KG1 (cell line): Measurements from ENCODE around the gene FCER1G.
"Not testable (repeated sequence)": the region's sequence is repeated elsewhere in the genome, so short reads cannot be mapped to it uniquely, and the experiment has no call there.

Source experiments
- DNase-seq: peaks from one replicate; lab custom pipeline; 2025; lab: John Stamatoyannopoulos, UW

FCER1G gene

DNA sequence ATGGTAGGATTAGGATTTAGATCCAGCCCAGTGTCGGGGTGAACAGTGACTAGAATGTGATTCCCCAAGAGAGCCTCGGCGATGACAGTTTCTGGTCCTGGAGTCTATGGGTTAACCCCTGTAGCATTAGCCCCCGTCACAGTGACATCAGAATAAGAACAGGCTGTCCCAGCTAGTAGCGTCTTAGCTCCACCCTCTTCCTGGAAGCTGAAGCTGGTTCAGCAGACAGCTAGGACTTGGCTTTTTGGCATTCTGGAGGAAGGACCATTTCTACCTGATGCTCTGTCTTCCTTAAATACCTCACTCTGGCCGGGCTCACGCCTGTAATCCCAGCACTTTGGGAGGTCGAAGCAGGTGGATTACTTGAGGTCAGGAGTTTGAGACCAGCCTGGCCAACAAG is 7.9 kb upstream of the FCER1G start:
- DNase-seq: no peak

DNA sequence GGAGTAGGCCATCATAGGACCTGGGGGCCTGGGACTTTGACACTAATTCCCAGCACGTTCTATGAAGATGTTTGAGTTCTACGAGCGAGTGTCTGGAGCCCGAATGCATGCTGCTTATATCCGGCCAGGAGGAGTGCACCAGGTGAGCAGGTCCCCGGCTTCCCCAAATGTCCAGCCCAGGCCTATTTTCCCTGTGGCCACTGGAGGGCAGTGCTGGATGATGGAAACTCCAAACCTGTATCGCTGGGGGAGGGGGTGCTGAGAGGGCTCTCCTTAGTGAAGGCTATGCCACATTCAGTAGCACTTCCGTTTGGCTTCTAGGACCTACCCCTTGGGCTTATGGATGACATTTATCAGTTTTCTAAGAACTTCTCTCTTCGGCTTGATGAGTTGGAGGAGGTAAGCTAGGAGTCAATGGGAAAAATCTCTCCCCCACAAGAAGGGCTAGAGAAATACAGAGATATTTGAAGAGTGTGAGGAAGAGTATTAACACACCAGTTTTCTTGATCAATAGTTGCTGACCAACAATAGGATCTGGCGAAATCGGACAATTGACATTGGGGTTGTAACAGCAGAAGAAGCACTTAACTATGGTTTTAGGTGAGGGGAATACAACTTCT is 5.2 kb upstream of the FCER1G start:
- peak; percentile 49 for DNase-seq

GRCh38 chr1:161214369-161214768 is 726 bp upstream of the FCER1G start:
- no peak for DNase-seq

GRCh38 chr1:161216945-161217712 is 2.0 kb downstream of the FCER1G start:
- no peak for DNase-seq

DNA sequence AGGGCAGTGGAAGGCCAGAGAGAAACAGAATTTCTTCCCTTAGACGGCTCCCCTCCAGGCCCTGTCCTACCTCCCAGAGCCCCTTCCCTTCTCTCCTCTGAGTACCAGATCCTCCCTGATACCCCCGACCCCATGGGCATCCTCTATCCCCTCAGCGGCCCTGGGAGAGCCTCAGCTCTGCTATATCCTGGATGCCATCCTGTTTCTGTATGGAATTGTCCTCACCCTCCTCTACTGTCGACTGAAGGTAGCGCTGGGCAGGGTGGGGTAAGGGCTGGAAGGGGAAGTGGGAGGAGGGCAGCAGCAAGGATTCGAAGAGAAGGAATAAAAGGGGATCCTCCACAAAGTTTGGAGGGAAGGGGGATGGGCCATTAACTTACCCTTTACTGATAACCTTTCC is 2.7 kb downstream of the FCER1G start:
- no peak for DNase-seq

GRCh38 chr1:161218301-161219077 is 3.4 kb downstream of the FCER1G start:
- no peak for DNase-seq

- DNase-seq: no peak
Measured at GRCh38 chr1:161219078-161219892, 4.2 kb downstream of the FCER1G start.

GRCh38 chr1:161220002-161220401 is 4.9 kb downstream of the FCER1G start:
- no peak for DNase-seq

DNA sequence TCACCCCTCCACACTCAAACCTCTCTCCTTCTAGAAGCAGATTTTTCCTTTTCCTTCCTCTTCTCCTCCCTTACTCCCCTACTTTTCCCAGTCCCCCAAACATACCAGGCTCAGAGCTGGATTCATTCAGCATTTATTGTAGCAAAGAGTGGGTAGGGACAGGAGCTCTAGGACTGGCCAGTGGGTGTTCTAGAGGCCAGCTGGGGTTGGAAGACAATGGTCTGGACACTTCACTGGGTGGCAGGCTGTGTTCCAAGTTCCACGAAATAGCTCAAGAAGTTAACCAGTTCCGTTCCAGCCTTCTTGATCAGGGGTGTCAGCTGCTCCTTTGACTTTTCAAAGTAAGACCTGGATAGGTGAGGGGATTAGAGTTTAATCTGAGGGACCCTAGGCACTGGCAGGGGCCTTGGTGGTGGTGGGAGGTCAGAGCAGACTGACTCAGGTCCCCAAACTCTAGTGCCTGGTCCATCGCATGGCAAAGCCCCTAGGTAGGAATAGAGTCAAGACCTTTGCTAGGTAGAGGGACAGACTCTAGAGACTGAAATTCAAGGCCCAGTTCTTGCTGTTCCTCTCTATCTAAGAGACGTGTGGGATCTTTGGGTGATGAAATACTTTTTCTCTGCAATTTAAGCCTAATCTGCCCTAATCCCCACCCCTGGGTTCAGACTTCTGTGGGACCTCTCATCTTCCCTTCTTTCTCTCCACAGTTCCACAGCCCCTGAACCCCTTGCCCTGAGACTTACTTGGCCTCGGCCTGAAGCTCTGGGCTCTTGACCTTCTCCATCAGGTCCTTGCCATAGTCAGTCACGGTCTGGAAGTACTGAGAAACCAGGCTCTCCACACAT is 7.3 kb downstream of the FCER1G start:
- DNase-seq: no peak

DNA sequence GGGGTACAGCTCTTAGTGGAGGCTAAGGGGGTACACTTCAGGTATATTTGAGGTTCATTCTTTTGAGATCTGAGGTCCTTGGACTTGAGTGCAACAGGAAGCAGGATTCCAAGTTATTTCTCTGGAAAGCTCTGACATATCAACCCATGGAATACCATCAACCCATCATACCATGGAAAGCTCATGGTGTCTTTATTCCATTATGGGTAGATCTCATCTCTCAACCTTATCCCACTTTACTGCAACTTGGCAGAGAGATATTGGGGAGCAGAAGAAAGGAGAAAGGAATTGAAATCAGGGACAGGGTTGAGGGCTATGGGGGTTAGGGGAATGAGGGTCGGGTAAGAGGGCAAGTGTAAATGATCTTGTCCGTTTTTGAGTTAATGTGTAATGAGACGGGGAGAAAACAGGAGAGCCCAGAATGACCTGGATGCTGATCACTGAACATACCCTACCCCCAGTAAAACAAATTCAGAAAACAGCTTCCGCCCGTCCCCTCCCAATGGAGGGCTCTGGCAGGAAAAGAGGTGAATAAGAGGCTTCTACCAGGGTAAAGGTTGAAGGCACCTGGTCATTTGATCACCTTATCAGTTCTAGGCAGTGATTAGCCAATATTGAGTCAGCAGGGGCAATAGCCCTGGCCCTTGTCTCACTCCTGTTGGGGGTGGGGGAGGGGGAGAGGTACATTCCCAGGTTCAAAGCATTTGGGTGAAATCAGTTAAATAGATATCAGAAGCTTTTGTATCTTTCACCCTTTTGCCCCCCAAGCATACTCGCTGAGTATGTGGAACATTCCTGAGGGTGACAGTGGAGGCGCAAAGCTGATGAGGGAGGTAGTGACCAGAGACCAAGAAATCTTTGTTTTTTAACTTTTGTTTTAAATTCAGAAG is 9.0 kb downstream of the FCER1G start:
- DNase-seq: no peak

GRCh38 chr1:161224695-161225087 is 9.6 kb downstream of the FCER1G start:
- DNase-seq: not testable (repeated sequence)

DNA sequence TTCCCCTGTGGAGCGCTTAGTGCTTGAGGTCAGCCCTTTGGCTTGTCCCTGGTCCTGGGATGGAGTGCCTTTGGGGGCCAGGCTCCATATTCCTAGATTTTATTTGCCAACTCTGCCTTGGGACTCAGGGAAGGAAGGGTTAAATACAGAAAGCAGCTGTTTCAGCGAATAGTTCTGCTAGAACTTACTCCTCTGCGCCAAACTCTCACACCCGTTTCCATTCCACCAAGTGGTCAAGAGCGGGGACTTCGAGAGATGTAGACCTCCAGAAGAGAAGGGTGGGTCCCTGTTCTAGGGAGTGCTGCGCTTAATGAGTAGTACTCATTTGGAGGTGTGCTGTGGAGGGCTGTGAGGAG is 10.1 kb downstream of the FCER1G start:
- no peak for DNase-seq

DNA sequence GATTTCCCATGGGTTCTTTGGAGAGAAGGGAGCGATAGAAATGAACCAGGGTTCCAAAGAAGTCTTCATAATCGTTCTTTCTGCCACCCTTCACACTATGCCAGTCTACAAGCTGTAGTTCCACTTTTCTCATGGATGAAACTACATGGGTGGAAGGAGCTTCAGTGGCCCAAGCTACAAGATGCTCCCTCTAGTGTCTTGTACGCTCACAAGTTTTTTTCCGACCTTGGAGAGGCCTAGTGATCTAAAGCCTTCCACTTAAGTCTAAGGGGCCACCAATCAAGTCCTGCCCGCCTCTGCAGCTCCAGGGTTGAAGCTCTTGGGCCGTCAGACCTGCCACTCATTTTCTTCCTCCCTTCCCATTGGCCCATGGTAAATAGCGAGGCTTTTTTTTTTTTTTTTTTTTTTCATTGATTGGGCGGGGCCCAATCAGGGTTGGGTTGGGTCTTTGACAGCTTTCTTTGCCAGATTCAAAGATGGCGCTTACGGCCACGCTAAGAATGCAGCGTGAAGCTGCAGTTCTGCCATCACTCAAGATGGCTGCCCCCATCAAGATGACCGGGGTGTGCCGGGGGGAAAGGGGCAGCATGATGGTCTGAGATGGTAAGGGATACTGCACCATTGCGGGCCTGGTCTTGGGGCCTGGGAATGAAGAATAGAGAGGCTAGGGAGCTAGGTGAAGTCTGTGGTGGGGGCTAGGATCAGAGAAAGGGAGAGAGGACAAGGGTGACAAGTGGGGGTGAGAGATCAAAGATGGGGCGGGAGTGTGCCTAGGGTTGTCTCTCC is 10.6 kb downstream of the FCER1G start, which contains the start of gene TOMM40L:
Gene TOMM40L (plus strand): TSS at position 527 of the 786 bp plus-strand sequence. CDS start 430 bp downstream, outside the sequence.
- DNase-seq: peak; percentile 95

DNA sequence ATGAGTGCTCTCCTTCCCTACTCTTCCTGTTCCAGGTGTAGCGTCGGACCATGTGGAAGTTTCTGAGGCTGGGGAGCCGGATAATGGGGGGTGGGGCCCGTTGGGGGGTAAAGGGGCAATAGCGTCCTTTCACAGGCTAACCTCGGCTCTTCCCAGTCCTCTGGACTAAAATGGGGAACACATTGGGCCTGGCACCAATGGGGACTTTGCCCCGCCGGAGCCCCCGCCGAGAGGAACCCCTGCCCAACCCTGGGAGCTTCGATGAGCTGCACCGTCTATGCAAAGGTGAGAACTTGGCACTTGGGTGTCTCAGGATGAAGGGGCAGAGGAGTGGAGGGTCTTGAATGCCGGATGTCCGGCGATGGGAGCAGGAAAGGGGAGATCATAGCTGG is 11.2 kb downstream of the FCER1G start:
- no peak for DNase-seq

- no peak for DNase-seq
Measured at GRCh38 chr1:161226759-161227158, 11.7 kb downstream of the FCER1G start.

DNA sequence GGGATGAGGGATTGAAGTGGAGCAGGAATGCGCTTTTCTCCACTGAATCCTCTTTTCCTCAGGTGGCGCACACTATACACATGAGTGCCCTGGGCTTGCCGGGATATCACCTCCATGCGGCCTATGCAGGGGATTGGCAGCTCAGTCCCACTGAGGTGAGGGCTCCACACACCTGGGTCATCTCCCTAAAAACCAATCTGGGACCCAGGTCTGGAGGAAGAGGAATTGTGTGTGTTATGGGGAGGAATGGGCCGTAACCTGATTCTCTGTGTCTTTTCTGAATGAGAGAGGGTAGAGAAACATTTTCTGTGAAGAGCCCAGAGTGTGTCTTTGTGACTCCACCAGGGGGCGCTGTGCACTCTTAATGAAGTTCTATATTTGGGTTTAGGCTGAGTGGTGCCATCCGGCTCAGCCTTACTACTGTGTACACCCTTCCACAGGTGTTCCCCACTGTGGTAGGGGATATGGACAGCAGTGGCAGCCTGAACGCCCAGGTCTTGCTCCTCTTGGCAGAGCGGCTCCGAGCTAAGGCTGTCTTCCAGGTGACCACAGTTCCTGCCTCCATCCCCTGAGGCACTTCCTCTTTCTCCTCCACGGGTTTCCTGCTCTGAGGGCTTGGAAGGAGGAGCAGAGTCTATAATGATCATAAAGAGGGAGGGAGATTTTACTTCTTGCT is 12.2 kb downstream of the FCER1G start:
- DNase-seq: peak; percentile 86

- no peak for DNase-seq
Measured at GRCh38 chr1:161228032-161228431, 12.9 kb downstream of the FCER1G start.

- DNase-seq: no peak
Measured at GRCh38 chr1:161229896-161230295, 14.8 kb downstream of the FCER1G start.

GRCh38 chr1:161230762-161231161 is 15.7 kb downstream of the FCER1G start:
- no peak for DNase-seq
